Measurements from ENCODE around the gene MN1.

Gene MN1

DNA sequence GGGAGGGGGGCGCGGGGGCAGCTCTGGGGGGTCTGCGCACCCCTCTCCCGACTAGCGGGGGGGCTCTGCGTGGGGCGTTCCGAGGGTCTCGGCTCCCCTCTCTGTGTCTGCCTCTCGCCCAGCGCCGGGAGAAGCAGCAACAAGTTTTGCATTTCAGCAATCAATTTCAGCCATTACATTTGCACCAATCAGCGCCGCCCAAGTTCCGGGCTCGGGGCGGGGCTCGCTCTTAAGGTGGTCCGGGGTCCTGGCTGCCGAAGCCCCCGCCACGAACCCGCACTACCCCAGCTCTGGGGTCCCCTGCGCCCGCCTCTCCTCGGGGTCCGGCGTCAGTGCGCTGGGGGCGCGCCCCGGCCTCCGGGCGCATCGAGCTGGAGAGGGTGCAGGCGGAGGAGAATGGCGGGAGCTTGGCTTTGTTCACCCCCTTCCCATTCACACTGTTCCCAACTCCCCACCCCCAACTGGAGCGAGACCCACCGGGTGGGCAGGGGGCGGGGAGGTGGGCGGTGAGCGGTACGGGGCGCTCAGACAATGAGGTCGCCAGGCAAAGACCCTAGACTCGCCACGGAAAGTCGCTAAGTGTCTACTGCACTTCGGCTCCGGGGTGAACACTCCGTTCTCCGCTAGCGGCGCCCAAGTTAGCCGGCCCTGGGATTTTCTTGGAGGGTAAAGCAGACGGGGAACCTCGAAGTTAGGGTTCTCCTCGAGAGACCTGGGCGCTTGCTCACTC lies at the start of gene MN1:
MN1 (minus strand) TSS at position 141 of the 730 bp plus-strand sequence. CDS start 1,213 bp downstream, outside the sequence.
- FAIRE-seq: no peak

DNA sequence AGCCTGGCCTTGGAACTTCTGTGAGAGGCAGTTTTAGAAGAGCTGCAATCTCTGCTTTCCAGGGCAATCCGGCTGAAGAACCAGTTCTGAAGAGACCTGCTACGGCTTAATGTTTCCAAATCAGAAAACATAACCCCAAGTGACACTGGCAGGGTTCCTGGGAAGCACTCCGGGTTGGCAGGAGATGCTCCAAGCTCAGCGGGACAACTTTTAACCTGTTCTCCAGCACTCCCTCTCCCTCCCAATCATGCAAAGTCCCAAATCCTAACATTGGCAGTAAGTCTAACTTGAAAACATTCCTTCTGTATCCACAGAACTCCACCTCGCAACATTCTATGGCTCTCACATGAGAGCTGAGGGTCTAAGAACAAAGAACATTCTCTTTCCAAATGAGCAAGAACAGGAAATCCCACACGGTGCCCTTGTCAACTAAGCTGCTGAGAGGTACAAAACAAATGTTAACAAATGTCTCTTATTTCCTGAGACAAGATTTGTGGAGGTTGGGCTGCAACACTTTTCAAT lies 48.5 kb upstream of the MN1 start:
- FAIRE-seq: no peak

DNA sequence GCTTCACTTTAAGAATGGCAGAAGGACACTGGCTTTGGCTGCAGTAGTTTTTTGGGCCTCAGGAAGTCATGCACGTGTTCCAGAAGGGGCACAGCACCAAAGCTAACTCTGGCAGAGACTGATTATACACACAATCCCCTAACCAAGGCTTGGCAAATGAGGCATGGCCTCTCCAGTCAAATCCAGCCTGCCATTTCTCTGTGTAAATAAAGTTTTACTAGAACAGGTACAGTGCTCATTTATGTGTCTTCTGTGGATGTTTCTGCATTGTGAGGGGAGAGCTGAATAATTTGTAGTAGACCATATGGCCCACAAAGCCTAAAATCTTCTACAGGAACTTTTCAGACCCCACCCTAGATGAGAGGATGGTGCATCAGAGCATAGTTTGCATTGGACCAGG lies 46.4 kb upstream of the MN1 start:
- FAIRE-seq: no peak

DNA sequence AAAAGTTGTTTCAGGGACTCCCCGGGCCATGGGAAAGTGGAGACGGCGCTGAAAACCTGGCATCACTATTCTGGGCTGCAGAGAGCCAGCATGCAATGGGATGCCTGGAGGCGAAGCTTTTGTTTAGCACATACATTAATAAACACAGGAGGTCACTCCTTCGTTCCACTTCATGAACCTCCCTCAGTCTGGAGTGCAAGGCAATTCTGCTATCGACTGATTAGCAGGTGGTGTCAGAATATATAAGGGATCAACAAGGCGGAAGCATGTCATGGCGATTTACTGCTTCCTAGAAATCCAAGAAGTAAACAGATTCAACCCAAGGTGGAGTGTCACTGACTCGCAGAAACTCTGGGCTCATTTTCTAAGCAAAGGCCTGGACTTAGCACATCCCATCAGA lies 45.4 kb upstream of the MN1 start:
- no peak for FAIRE-seq

DNA sequence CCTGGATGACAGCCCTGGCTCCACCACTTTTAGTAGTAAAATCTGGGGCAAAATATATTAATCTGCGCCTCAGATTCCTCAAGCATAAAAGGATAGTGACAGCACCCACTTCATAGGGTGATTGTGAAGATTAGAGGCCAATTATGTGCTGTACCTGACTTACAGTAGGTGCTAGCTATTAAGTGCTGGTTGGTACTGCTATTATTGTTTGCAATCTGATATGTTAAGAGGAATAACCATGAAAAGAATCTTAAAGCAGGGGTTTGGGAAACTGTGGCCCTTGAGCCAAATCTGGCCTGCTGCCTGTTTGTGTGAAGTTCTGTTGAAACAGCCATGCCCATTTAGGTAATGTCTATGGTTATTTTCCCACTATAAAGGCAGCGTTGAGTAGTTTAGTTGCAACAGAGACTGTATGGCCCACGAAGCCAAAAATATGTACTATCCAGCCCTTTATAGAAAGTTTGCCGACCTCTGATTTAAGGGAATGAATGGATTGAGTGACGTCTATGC lies 44.7 kb upstream of the MN1 start:
- FAIRE-seq: no peak

DNA sequence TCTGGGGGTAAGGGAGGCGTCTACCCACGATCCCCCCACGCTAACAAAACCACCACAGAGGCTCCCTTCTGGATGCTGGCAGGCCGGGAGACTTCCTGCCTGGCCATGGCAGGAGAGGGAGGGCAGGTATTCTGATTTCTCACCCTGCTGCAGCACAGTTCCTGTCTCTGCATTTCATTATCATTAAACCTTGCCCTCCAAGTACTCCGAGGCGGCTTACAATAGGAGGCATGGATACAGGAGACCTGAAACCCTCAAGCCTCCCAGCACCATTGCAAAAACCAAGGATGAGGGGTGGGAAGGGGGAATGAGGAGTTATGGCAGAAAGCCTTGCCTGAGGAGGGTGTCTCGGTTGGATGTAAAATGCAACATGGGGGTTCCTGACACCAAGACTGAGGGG lies 44.1 kb upstream of the MN1 start:
- FAIRE-seq: no peak

DNA sequence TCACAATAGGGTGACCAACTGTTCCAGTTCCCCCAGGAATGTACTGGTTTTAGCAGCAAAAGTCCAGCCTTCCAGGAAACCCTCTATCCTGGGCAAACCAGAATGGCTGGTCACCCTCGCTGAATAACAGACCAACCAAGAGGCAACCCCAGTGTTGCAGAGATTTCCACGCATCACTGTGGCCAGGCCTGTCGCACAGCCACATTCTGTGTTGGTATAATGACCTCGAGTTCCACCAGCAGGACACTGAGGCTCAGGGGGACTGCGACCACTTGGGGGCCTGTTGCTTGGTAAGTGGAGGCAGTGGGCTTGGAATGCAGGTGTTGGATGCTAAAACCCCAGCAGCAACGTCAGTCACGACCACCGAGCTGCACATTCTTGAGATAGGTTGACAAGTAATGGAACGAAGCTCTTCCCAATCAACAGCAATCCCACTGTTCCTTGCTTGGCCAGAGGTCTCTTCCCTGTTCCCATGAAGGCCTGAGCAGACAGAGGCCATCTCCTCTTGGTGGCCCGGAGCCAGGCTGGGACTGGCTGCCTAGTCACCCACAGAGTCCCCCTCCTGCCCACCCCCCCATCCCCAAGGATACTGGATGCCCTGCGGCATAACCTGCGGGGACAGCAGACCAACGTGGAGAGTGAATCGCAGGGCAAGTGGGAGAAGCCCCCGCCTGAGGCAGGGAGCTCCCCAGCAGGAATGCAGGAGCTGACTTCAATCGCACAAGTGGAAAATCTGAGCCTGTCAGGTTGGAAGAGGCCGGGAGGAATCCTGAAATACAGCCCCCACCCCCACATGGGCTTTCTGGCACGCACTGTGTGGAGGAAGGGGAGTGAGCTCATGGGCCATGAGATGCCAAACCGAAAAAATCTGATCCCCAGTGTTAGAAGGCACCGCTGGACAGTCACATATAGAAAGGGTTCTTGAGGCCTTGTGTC lies 43.4 kb upstream of the MN1 start:
- no peak for FAIRE-seq

DNA sequence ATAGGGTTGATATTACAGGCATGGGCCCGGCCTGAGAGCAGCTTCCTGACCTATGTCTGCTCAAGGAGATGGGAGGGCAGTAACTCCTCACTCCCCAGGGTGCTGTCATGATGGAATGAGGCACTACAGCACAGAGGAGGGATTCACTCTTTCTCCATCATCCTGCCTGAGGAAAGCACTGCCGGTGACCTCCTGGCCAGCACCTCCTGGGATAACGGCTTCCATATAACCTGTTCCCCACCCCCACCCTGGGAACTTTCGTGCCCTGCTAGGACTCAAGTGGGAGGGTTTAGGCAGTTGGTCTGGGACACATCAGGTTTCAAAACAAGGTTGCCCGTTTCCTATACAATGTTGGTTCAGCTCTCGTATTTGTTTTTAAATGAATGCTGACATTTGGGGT lies 42.7 kb upstream of the MN1 start:
- no peak for FAIRE-seq

DNA sequence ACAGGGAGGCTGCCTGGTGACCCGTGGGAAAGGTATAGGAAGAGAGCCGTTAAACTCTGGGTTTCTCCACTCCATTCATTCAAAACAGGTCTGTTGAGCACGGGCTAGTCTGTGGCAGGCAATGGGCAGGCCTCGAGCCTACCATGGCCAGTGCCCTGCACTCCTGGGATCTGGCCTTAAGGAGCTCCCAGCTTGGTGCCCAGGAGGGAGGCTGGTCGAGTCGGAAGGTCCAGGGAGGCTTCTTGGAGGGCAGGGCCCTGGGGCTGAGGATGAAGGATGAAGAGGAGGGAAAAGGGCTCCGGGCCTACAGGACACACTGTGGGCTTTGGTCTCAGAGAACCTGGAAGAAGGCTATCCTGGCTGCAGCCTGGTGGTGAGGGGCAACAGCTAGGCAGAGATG lies 41.9 kb upstream of the MN1 start:
- no peak for FAIRE-seq

DNA sequence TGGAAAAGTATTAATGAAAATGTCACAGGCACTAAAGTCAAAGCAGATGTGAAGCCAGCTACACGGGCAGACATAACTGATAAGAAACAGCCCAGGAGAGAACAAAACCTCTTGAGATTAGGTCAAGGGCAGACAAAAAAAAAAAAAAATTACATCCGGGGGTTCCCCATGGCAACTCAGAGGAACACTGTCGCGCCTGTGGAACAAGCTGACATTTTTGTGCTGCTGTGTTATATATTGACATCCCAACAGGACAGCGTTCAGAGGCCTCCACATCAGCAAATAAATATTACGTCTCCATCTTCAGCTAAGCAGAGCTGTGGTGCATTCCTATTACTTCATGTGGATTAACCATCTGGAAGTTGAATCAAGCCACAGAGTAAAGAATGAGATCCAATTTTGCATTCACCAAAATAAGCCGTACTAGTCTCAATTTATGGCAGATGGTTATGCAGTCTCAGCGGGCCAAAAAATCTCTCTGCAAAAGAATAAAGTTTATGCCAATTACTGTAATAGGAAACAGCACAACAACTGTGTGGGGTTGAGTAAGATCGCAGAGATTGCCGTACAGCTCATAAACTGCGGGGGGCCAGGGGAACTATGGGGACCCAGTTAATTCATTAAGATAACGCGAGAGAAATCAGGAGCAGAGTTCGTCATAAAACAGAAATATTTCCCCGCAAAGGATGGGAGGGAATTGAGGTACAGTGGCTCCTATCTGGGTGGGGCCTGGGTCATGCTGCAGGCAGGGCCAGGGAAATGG lies 41.3 kb upstream of the MN1 start:
- FAIRE-seq: no peak

DNA sequence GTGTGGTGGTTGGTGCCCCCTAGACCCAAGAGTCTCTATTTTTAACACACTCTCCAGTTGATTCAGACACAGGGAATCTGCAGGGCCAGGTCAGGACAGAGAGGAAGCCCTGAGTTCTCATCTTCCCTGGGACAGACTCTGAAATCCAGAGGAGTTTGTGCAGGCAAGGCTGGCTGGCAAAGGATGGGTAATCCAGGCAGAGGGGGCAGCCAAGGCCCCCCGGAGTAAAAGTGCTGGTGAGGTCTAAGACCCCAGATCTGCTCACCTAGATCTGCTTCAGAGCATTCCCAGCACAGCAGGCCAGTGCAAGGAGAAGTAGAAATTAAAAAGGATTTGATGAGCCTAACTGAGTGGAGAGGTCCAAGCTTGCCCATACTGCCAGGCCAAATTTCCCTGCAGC lies 40.6 kb upstream of the MN1 start:
- FAIRE-seq: no peak

DNA sequence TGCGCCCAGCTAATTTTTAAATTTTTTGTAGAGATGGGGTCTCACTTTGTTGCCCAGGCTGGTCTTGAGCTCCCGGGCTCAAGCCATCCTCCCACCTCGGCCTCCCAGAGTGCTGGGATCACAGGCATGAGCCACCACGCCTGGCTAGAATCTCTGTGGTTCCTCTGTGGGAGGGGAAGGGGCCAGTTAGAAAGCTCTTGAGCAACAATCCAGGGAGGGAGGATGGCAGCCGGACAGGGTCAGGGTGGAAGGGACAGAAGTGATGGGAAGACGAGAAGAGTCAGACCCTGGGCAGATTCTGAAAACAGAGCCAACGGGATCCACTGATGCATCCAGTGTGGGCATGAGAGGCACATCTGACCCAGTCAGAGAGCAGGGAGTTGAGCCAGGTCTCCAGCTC lies 38.9 kb upstream of the MN1 start:
- FAIRE-seq: no peak

DNA sequence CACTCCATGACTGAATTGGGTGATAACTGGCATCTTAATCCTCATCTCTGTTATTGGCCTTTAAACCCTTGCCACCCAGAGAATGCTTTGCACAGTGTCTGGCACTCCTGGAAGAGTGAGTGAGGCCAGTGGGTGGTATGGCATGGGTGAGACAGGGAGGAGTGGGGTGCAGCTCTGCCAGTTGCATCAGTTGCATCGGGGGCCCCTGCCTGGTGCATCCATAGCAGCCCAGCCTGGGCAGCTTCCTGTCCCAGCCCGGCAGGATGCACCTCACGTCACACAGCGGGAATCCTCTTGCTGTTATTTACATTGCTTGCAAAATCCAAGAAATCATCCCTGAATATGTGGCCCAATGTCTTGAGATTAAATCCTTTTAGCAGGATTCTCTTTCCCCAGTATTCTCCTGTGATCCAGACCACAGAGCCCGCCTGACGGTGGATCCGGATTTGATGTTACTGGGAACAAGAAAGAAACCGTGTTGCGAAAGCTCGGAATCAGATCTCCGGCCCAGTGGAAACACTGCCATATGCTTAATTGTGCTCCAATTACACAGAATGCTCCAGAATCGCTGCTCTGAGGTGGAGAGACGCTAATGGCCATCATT lies 37.6 kb upstream of the MN1 start:
- FAIRE-seq: no peak

DNA sequence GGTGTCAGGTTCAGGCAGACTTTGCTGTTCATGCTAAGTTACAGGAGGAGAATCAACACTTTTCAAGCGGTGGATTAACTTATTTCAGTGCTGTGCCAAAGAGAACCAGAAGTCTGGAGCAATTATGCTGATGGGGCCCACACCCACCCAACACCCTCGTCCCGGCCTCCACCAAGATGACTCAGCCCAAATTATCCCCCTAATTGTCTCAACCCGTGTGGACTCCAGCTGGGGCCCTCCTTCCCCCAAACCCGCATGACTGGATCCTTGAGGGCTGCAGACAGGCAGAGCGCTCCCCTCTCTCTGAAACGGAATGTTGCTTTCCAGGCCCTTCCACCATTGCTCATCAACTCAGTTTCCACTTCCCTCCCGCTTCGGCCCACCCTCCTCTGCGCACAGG lies 34.6 kb upstream of the MN1 start:
- FAIRE-seq: no peak

DNA sequence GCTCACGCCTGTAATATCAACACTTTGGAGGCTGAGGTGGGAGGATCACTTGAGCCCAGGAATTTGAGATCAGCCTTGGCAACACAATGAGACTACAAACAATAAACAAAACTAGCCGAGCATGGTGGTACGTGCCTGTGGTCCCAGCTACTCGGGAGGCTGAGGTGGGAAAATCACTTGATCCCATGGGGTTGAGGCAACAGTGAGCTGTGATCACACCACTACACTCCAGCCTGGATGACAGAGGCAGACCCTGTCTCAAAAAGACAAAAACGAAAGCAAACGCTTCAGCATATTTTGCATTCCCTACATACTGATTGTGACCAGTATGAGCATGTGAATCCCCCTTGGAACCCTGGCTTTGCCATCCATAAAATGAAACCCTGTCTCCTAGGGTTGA lies 33.9 kb upstream of the MN1 start:
- FAIRE-seq: no peak

DNA sequence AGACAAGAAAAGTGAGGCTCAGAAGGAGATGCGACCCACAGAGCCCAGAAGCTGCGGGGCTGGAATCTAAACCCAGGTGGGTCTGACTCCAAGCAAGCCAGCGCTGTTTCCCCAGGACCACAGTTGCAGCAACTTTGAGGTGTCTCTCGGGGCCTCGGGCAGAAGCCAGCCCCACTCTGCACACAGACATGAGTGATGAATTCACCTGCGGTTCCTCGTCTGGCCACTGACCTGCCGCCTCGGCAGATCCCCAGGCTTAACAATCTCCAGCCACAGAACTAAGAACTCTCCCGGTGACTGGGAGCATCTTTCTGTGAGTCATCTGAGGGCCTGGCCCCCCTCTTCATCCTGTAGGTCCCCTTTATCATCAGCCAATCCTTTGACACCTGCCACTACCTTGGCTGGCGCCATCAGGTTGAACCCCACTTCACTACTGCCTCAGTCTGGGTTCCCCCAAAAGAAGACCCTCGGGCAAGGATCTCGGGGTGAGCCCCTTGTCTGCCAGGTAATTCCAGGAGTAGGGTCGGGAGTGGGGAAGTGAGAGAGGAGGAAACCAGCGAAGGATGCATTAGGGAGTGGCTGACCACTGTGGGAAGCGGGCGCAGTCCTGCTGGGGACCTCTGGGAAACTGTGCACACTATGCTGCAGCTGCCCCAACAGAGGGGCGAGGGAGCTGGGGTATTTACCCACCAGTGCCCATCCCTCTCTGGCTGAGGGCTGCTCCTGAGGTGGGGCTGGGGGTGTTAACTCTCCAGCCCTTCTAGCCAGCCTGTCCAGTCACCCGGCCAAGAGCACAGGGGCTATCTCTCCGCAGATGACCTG lies 33.0 kb upstream of the MN1 start:
- FAIRE-seq: no peak

DNA sequence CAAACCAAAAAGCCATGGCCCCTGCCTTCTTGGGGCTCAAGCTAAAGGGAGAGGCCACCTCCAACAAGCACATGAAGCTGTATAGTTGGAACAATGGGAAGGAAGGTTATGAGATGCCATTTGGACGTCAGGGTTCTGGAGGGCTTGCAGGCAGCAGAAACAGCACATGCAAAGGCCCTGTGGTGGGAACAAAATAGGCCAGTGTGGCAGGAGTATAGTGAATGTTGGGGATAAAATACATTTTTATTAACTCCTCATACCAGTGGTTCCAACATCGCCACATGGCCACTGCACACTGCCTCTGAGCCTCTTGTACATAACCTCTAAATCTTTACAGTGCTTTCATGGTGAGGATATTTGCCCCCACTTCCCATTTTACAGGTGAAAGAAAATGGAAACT lies 32.2 kb upstream of the MN1 start:
- FAIRE-seq: no peak

DNA sequence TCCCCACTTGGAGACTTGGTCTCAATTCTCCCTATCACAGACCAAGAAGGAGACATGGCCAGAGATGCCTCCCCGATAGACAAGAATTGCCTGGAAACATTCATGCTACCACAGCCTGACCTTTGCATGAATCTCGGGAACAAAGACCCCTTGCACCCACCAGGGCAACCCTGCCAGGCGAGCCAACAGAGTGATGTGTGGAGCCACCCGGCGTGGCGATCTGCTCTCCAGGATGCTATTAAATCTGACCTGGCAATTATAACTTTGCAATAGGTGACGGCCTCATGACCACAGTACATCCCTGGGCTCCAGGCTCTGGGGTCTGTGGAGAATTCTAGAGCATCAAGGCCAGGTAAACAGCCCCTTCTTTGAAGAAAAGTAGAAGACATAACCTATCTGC lies 31.1 kb upstream of the MN1 start:
- no peak for FAIRE-seq

DNA sequence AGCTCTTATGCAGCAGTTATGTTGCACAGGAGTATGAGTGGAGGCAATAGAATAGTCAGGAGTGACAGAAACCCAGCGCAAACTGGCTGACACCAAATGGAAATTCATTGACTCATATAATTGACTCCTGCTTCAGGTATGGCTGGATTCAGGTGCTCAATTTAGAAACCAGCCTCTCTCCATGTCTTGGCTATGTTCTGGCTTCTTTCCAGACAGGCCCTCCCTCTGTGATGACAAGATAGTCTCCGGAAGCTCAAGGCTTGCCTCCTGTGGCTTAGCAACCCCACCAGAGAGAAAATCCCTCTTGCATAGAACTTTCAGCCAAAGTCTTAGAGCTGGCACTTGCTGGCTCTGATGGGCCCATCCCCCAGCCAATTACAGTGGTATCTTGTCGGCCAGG lies 28.1 kb upstream of the MN1 start:
- no peak for FAIRE-seq

DNA sequence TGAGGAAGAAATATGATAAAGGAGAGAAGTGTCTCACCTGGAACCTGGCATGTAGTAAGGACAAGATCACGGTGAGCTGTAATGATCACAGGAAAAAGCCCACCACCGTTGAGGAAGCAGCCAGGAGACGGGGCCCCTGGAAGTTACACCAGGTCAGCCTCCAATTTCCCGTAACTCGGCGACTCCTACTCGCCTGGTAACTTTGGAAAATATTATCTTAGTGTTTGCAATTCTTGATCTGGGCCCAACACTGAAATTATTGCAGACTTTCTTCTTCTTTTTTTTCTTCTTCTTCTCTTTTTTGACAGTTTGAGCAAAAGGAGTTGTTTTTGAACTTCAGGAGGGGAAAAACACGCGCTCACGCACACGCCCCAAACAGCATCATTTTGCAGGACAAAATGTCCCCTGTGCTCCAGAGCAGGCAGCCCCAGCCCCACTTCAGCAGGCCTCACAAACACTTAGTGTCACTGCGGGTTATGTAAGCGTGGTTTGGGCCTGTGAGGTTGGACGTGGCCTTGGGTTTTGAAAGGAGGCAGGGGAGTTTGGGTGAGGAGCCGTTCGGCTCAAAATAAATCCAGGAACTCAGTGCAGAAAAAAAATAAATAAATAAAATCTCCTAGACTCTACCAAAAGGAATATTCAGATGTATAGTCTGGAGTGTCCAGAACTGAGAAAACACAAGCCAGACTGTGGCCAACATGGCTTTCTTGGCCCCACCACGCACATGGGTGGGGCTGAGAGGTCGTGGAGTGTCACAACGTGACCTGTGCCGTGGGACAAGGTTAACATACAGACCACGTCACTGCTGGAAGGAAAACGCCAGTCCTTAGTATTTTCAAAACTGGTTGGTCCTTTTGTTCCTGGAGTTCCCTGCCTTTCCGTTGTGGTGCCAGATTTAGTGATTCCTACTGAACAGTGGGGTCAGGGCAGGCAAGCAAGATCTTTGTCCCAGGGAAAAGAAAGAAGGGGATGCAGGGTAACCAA lies 26.3 kb upstream of the MN1 start:
- FAIRE-seq: no peak

Data from endometrium (tissue), 2 donors.